DND-41 (cell line): ENCODE results near the gene WDR70.

Experiments
- EZH2 ChIP-seq: IDR thresholded peaks from 3 replicates; pipeline ENCODE4 v1.6.1; 2012; ENCODE audit warnings: borderline replicate concordance, low read depth, mild to moderate bottlenecking, moderate library complexity, low read length, inconsistent platforms; ENCODE audit not compliant: severe bottlenecking
- TF ChIP-seq, protein P1 (sequence below): IDR thresholded peaks from 2 replicates; pipeline ENCODE4 v1.5.1; 2012; ENCODE audit warnings: borderline replicate concordance, low read length, moderate library complexity, mild to moderate bottlenecking; ENCODE audit not compliant: poor library complexity, severe bottlenecking; ENCODE audit errors: extremely low read depth

DNA sequence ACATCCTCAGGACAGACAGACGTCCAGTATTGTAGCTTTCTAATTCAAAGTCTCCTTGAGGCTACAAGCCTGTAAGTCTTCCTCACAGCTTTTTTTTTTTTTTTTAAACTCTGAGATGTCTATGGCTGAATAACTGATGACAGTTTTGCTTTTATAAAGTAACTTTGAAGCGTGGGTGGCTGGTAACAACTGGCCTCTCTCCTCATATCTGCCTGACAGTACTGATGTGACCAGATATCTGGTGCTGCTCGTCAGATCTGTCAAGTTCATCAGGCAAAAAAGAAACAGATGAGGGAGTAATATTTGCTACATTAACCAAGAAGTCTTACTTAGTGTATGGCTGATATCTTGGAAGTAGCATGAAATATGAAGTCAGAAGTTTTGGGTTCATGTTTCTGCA is 388.1 kb downstream of the WDR70 start:
- TF ChIP-seq EZH2, result no peak
- TF ChIP-seq, protein P1, sequence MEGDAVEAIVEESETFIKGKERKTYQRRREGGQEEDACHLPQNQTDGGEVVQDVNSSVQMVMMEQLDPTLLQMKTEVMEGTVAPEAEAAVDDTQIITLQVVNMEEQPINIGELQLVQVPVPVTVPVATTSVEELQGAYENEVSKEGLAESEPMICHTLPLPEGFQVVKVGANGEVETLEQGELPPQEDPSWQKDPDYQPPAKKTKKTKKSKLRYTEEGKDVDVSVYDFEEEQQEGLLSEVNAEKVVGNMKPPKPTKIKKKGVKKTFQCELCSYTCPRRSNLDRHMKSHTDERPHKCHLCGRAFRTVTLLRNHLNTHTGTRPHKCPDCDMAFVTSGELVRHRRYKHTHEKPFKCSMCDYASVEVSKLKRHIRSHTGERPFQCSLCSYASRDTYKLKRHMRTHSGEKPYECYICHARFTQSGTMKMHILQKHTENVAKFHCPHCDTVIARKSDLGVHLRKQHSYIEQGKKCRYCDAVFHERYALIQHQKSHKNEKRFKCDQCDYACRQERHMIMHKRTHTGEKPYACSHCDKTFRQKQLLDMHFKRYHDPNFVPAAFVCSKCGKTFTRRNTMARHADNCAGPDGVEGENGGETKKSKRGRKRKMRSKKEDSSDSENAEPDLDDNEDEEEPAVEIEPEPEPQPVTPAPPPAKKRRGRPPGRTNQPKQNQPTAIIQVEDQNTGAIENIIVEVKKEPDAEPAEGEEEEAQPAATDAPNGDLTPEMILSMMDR, result no peak
